Right lobe of liver (tissue), 6 donors: ENCODE results near the gene UNC79. TPM values are rescaled to one million over a fixed set of nuclear protein-coding genes. Genes with fewer than 3 reads are reported as not detected.

Experiments
- ATAC-seq, 4 donors: fragments of 200-7000 bp; cut with Tn5 transposase; one replicate each; pipeline ENCODE4 v1.9.1; 2020; ENCODE audit warnings: mild to moderate bottlenecking in 4 of 4, moderate library complexity in 4 of 4
- DNase-seq, 3 donors: peaks; one replicate each; pipeline ENCODE4 v3.0.0-alpha.2; 2020
- H3K27ac ChIP-seq, 3 donors: fragments of 200-600 bp; one replicate each; pipeline ENCODE4 v1.8.0; 2022
- H3K27me3 ChIP-seq, 2 donors: fragments of 200-600 bp; one replicate each; pipeline ENCODE4 v1.8.0; 2022
- H3K36me3 ChIP-seq, 4 donors: fragments of 200-600 bp; sonication (generic) in 1 of 4; one replicate each; pipeline versions ENCODE4 v1.5.1 to v1.8.0; 2017 to 2022; ENCODE audit warnings: control low read depth in 1 of 4
- H3K4me1 ChIP-seq, 4 donors: fragments of 200-600 bp; sonication (generic) in 1 of 4; one replicate each; pipeline versions ENCODE4 v1.5.1 to v1.8.0; 2017 to 2022; ENCODE audit warnings: control low read depth in 1 of 4
- H3K4me3 ChIP-seq, 3 donors: fragments of 200-600 bp; one replicate each; pipeline ENCODE4 v1.8.0; 2022
- H3K9me3 ChIP-seq, 4 donors: fragments of 200-600 bp; sonication (generic) in 1 of 4; one replicate each; pipeline versions ENCODE4 v1.5.1 to v1.8.0; 2017 to 2022; ENCODE audit warnings: control low read depth in 1 of 4
- CTCF ChIP-seq, 4 donors: fragments of 200-600 bp in 3 of 4; fragments of 450-650 bp in 1 of 4; IDR thresholded peaks; one replicate each; pipeline versions ENCODE4 v1.5.1 to v1.8.0; 2016 to 2022; ENCODE audit warnings: antibody characterized with exemption in 4 of 4, mild to moderate bottlenecking in 2 of 4
- POLR2A ChIP-seq: fragments of 450-650 bp; IDR thresholded peaks from one replicate; pipeline ENCODE4 v1.6.1; 2017; ENCODE audit warnings: antibody characterized with exemption, mild to moderate bottlenecking
- WGBS: methylation state at CpG from one replicate; pipeline ENCODE4 v1.1.6; 2018; ENCODE audit warnings: low coverage, low lambda C conversion rate; ENCODE audit not compliant: insufficient coverage; ENCODE audit errors: missing lambda C conversion rate; 5-methylcytosine and 5-hydroxymethylcytosine counted together
- intact Hi-C, 2 donors: fragments of 100-400 bp; cut with DNase I; formaldehyde crosslinking; loops; one replicate each; pipeline versions ENCODE4 v1.11.2 to v1.14.1; 2022
- total RNA-seq, 6 experiments: library from RNA; depleted of rRNA in 2 of 6; stranded (reverse); fragments of >200 nt in 2 of 6; fragmentation: NEBNext Ultra II Directional in 3 of 6; extraction: Animal tissue kit (Norgen Biotek cat#: 25700) in 3 of 6; gene quantifications; one replicate each; pipeline versions ENCODE4 v1.1.0 to v1.2.4, GENCODE V29; 2016 to 2023
- donor health status: DM: no; HTN: yes; CAD: no.
- donor health status: DM: no; HTN: no; CAD: no.
- donor health status: DM: no; HTN: no; CAD: no.
- donor health status: DM: no; HTN: yes; CAD: no.
- donor health status: DM: no; HTN: yes; CAD: no.

Gene UNC79
- total RNA-seq, 6 experiments from 2014 or later = 0.04 to 0.10 (median 0.07) TPM; not detected in 2

- DNase-seq = no peak
- WGBS = 34% methylated on average over 6 of the region's 9 CpGs
Measured at GRCh38 chr14:93712079-93712837, 281.5 kb downstream of the UNC79 start.

GRCh38 chr14:93712838-93713724 lies 282.3 kb downstream of the UNC79 start:
- ATAC-seq = no peak
- WGBS = 62% methylated on average over 13 of the region's 18 CpGs
- no peak overlapping the region for H3K4me3 ChIP-seq
- no peaks in the 10 kb centered on the region for H3K36me3 ChIP-seq
- intact Hi-C loops = no loop called here
- no peaks in the 10 kb centered on the region for H3K27me3 ChIP-seq
- TF ChIP-seq POLR2A (no peak), CTCF (IDR thresholded peaks at IDR 0.05) (no peak)
- no peaks in the 10 kb centered on the region for H3K4me1 ChIP-seq
- H3K27ac ChIP-seq = no peak overlapping the region
- H3K9me3 ChIP-seq = no peaks in the 10 kb centered on the region
- DNase-seq = peak in 1 of 3 donors; percentile 27

More at GRCh38 chr14:93712079-93712837, 281.5 kb downstream of the UNC79 start:
- TF ChIP-seq CTCF (IDR thresholded peaks at IDR 0.05) = no peak
- no peak for TF ChIP-seq POLR2A
- no peak overlapping the region for H3K27ac ChIP-seq
- no peaks in the 10 kb centered on the region for H3K9me3 ChIP-seq
- H3K27me3 ChIP-seq = no peaks in the 10 kb centered on the region
- H3K4me1 ChIP-seq = no peaks in the 10 kb centered on the region
- H3K4me3 ChIP-seq = no peak overlapping the region
- no peak for ATAC-seq
- H3K36me3 ChIP-seq = no peaks in the 10 kb centered on the region
- intact Hi-C loops = no loop called here

GRCh38 chr14:93713726-93714405 lies 283.1 kb downstream of the UNC79 start:
- peak in 1 of 3 donors; percentile 45 for DNase-seq
- Histone ChIP-seq H3K27ac (no peak overlapping the region), H3K9me3 (no peaks in the 10 kb centered on the region), H3K4me1 (no peaks in the 10 kb centered on the region), H3K4me3 (no peak overlapping the region), H3K27me3 (no peaks in the 10 kb centered on the region), H3K36me3 (no peaks in the 10 kb centered on the region)
- ATAC-seq = no peak
- intact Hi-C loops = no loop called here
- TF ChIP-seq CTCF (IDR thresholded peaks at IDR 0.05) = no peak
- TF ChIP-seq POLR2A = no peak
- WGBS = 40% methylated on average over 1 of the region's 13 CpGs

- Histone ChIP-seq H3K4me1 (no peaks in the 10 kb centered on the region), H3K27ac (no peak overlapping the region), H3K27me3 (no peaks in the 10 kb centered on the region), H3K36me3 (no peaks in the 10 kb centered on the region), H3K4me3 (no peak overlapping the region), H3K9me3 (no peaks in the 10 kb centered on the region)
- 57% methylated on average over 7 of the region's 7 CpGs for WGBS
- DNase-seq (no peak), ATAC-seq (no peak)
- no peak for TF ChIP-seq CTCF (IDR thresholded peaks at IDR 0.05)
- no peak for TF ChIP-seq POLR2A
- intact Hi-C loops = no loop called here
Measured at GRCh38 chr14:93714605-93715004, 283.9 kb downstream of the UNC79 start.
